ENCODE results near the gene PIN4.
"Not testable (repeated sequence)": the region's sequence is repeated elsewhere in the genome, so short reads cannot be mapped to it uniquely, and the experiment has no call there.

Gene PIN4

GRCh38 chrX:72216973-72217372, 35.4 kb downstream of the PIN4 start:
- in situ Hi-C loops (cut with HindIII; ENCODE audit: low sequenced_read_pairs) = no loop called here
- no peak overlapping the region for H3K4me3 ChIP-seq (ENCODE audit: low read depth, low read length)
- DNase-seq (ENCODE audit: low read depth, low spot score) = no peak
- TF ChIP-seq CTCF (IDR thresholded peaks at IDR 0.05; ENCODE audit: low read depth, low read length) = no peak

- DNase-seq (ENCODE audit: low read depth, low spot score); H3K4me3 ChIP-seq (ENCODE audit: low read depth, low read length); in situ Hi-C loops (cut with HindIII; ENCODE audit: low sequenced_read_pairs): not testable (repeated sequence)
These were observed 38.8 kb downstream of the PIN4 start for GRCh38 chrX:72220375-72220774.

- no peak for TF ChIP-seq CTCF (IDR thresholded peaks at IDR 0.05; ENCODE audit: low read depth, low read length)
- in situ Hi-C loops (cut with HindIII; ENCODE audit: low sequenced_read_pairs) = no loop called here
- no peak overlapping the region for H3K4me3 ChIP-seq (ENCODE audit: low read depth, low read length)
- DNase-seq (ENCODE audit: low read depth, low spot score) = no peak
These were observed 48.7 kb downstream of the PIN4 start for GRCh38 chrX:72230290-72230689.

GRCh38 chrX:72236841-72237240, 55.3 kb downstream of the PIN4 start:
- DNase-seq (ENCODE audit: low read depth, low spot score) = no peak
- in situ Hi-C loops (cut with HindIII; ENCODE audit: low sequenced_read_pairs) = no loop called here
- no peak overlapping the region for H3K4me3 ChIP-seq (ENCODE audit: low read depth, low read length)
- no peak for TF ChIP-seq CTCF (IDR thresholded peaks at IDR 0.05; ENCODE audit: low read depth, low read length)

GRCh38 chrX:72238183-72238582, 56.6 kb downstream of the PIN4 start:
- in situ Hi-C loops (cut with HindIII; ENCODE audit: low sequenced_read_pairs) = no loop called here
- H3K4me3 ChIP-seq (ENCODE audit: low read depth, low read length) = peak overlapping the region; percentile 58
- no peak for TF ChIP-seq CTCF (IDR thresholded peaks at IDR 0.05; ENCODE audit: low read depth, low read length)
- DNase-seq (ENCODE audit: low read depth, low spot score) = no peak

- TF ChIP-seq CTCF (IDR thresholded peaks at IDR 0.05; ENCODE audit: low read depth, low read length) = no peak
- H3K4me3 ChIP-seq (ENCODE audit: low read depth, low read length) = peak within 1 kb of the TSS; percentile 58
- DNase-seq (ENCODE audit: low read depth, low spot score) = peak; percentile 86
- in situ Hi-C loops (cut with HindIII; ENCODE audit: low sequenced_read_pairs) = no loop called here
These were observed 57.3 kb downstream of the PIN4 start, which contains the start of gene ERCC6L for GRCh38 chrX:72238721-72239475. TSS of gene ERCC6L (minus strand) at chrX:72239027. CDS start at chrX:72238911, 116 bp downstream.

GRCh38 chrX:72240976-72241375, 59.4 kb downstream of the PIN4 start:
- DNase-seq (ENCODE audit: low read depth, low spot score) = no peak
- TF ChIP-seq CTCF (IDR thresholded peaks at IDR 0.05; ENCODE audit: low read depth, low read length) = no peak
- in situ Hi-C loops (cut with HindIII; ENCODE audit: low sequenced_read_pairs) = no loop called here
- H3K4me3 ChIP-seq (ENCODE audit: low read depth, low read length) = no peak overlapping the region
